Activated CD8-positive, alpha-beta T cell treated with anti-CD3 and anti-CD28 coated beads for 36 hours (primary cell): ENCODE data around the gene SOHLH1. TPM values are rescaled to one million over a fixed set of nuclear protein-coding genes. Genes with fewer than 3 reads are reported as not detected.

ENCODE experiments used
- ATAC-seq: fragments of 200-7000 bp; cut with Tn5 transposase; one replicate; pipeline ENCODE4 v1.10.0; 2021; ENCODE audit warnings: mild to moderate bottlenecking, moderate library complexity
- CTCF ChIA-PET: fragments of 350-600 bp; sonication (Branson Sonifier 250); formaldehyde crosslinking; loops from one replicate; lab custom pipeline; 2021; ENCODE audit warnings: antibody characterized with exemption; lab: Charles Lee
- POLR2A ChIA-PET: fragments of 350-600 bp; sonication (Branson Sonifier 250); formaldehyde crosslinking; loops from one replicate; lab custom pipeline; 2021; ENCODE audit warnings: antibody characterized with exemption; lab: Charles Lee
- DNase-seq: peaks from one replicate; pipeline ENCODE4 v3.0.0-alpha.2; 2020
- H3K27ac Mint-ChIP-seq: one replicate; pipeline ENCODE4 v1.8.0; 2021; ENCODE audit warnings: mild to moderate bottlenecking, mixed read lengths
- H3K27me3 Mint-ChIP-seq: one replicate; pipeline ENCODE4 v1.8.0; 2021; ENCODE audit warnings: mixed read lengths
- H3K36me3 Mint-ChIP-seq: one replicate; pipeline ENCODE4 v1.8.0; 2021; ENCODE audit warnings: low read depth, mixed read lengths
- H3K4me1 Mint-ChIP-seq: one replicate; pipeline ENCODE4 v1.8.0; 2021; ENCODE audit warnings: low read depth, mixed read lengths
- H3K4me3 Mint-ChIP-seq: one replicate; pipeline ENCODE4 v1.8.0; 2021; ENCODE audit warnings: mild to moderate bottlenecking, moderate library complexity, mixed read lengths
- H3K9me3 Mint-ChIP-seq: one replicate; pipeline ENCODE4 v1.8.0; 2021; ENCODE audit warnings: mixed read lengths
- intact Hi-C: fragments of 100-400 bp; cut with micrococcal nuclease; formaldehyde crosslinking; loops from one replicate; pipeline ENCODE4 v1.10.0; 2022
- total RNA-seq, 2 experiments: library from RNA; stranded (reverse); gene quantifications; one replicate each; pipeline ENCODE4 v1.2.3, GENCODE V29; 2021
- TF ChIP-seq, protein P1 (sequence below): fragments of 200-600 bp; IDR thresholded peaks from one replicate; pipeline ENCODE4 v1.8.0; 2022; ENCODE audit warnings: antibody characterized with exemption, mild to moderate bottlenecking

Gene SOHLH1
- total RNA-seq, 2 experiments from 2014 or later: not detected

DNA sequence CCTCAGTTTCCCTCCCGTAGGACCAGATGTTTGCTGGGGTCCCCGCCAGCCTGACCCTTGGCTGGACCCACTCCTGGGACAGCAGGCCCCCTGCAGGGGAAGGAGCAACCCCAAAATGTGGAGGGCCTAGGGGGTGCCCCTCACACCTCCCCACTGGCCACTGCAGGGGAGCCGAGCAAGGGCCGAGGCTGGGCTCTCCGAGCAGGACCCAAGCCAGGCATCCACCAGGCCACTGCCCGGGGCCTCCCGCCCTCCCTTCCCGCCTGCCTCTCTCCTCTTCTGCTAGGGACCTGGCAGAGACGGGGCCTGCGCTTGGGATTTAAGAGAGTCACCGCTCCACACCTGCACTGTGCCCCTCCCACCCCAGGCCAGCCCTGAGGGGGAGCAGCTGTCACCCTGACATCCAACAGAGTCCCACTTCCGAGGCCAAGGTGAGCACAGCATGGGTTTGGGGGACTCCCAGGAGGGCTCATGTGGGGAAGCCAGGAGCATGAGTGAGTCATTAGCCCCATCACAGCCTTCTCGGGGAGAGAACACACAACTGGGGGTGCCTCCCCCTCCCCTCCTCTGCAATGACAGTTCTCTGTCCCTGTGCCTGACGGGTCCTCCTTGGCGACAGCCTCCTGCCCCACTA is 15.8 kb downstream of the SOHLH1 start:
- Mint-ChIP-seq H3K27ac (no peak overlapping the region), H3K36me3 (no peaks in the 10 kb centered on the region), H3K9me3 (no peaks in the 10 kb centered on the region), H3K4me1 (no peaks in the 10 kb centered on the region), H3K27me3 (peaks cover 3% of the 10 kb centered on the region), H3K4me3 (no peak overlapping the region)
- TF ChIP-seq, protein P1, sequence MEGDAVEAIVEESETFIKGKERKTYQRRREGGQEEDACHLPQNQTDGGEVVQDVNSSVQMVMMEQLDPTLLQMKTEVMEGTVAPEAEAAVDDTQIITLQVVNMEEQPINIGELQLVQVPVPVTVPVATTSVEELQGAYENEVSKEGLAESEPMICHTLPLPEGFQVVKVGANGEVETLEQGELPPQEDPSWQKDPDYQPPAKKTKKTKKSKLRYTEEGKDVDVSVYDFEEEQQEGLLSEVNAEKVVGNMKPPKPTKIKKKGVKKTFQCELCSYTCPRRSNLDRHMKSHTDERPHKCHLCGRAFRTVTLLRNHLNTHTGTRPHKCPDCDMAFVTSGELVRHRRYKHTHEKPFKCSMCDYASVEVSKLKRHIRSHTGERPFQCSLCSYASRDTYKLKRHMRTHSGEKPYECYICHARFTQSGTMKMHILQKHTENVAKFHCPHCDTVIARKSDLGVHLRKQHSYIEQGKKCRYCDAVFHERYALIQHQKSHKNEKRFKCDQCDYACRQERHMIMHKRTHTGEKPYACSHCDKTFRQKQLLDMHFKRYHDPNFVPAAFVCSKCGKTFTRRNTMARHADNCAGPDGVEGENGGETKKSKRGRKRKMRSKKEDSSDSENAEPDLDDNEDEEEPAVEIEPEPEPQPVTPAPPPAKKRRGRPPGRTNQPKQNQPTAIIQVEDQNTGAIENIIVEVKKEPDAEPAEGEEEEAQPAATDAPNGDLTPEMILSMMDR: no peak
- ATAC-seq (no peak), DNase-seq (no peak)
- intact Hi-C loops: no loop called here
- ChIA-PET POLR2A (no interaction called here), CTCF (no interaction called here)

DNA sequence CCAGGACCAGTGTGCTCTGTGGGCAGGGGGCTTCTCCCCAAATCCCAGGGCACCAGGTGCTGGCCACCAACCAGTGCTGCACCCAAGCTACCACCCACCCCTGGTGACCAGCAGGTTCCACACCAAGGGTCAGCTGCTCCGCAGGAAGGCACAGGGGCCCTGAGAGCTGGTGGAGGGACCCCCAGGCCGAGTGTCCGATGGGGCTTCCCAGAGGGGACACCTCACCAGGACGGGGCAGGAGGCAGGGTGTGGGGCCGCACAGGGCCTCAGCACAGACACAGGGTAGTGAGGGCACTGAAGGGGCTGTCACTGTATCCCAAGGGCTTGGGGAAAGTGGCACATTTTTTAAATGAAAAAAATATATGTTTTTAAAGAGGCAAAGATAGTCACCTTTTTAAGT is 18.1 kb downstream of the SOHLH1 start:
- Mint-ChIP-seq H3K4me3 (no peak overlapping the region), H3K27ac (no peak overlapping the region), H3K4me1 (no peaks in the 10 kb centered on the region), H3K36me3 (no peaks in the 10 kb centered on the region), H3K27me3 (peaks cover 3% of the 10 kb centered on the region), H3K9me3 (no peaks in the 10 kb centered on the region)
- ChIA-PET CTCF (no interaction called here), POLR2A (no interaction called here)
- DNase-seq: no peak
- no peak for ATAC-seq
- TF ChIP-seq, protein P1: no peak
- intact Hi-C loops: no loop called here

DNA sequence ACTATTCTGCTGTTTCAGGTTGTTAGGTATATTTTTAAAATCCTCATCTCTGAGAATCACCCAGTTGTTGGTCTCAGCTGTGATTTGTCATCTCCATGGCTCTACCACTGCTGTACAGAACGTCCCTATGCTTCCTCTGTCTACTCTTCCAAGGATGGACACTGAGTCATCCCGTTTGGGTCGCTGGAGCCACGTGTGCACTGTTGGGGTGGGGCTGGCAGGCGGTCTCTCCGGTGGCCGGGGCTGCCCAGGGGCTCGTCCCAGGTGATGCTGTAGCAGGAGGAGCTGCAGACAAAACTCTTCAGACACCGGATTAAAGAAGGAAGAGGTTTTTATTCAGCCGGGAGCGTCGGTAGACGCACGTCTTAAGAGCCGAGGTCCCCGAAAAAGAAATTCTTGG is 19.2 kb downstream of the SOHLH1 start:
- Mint-ChIP-seq H3K4me1 (no peaks in the 10 kb centered on the region), H3K27me3 (peaks cover 3% of the 10 kb centered on the region), H3K36me3 (no peaks in the 10 kb centered on the region), H3K9me3 (no peaks in the 10 kb centered on the region), H3K27ac (no peak overlapping the region), H3K4me3 (no peak overlapping the region)
- CTCF ChIA-PET: no interaction called here
- no peak for DNase-seq
- no peak for ATAC-seq
- POLR2A ChIA-PET: no interaction called here
- intact Hi-C loops: no loop called here
- TF ChIP-seq, protein P1: no peak

DNA sequence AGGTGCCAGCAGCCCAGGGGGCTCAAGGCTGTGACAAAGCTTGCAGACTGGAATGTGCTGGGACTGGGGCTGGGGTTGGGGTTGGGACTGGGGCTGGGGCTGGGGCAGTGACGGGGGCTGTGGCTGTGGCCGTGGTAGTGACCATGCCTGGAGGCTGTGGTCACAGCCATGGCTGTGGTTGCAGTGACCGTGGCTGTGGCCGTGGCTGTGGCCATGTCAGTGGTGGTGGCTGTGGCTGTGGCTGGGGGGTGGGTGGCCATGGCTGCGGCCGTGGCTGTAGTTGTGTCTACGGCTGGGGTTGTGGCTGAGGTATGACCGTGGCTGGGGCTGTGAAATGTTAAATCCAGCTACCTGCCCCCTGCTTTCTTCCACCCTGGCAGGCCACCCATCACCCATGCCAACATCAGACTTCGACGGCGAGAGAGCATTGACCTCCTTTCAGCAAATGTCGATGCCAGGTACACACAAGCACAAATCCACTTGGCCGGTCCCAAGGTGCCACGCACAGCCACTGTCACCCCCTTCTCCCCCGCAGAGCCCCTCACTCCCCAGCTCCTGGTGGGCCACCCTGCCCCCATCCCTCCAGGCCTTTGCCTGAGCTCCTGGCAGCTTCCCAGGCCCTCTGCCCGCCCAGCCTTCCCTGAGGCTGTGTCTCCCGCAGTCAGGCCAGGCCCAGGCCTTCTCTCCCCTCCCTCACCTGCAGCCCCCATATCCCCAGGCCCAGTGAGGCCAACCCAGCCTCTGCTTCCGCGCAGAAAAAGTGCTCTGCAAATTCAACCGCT is 20.9 kb downstream of the SOHLH1 start:
- H3K36me3 Mint-ChIP-seq: no peaks in the 10 kb centered on the region
- ATAC-seq (no peak), DNase-seq (no peak)
- ChIA-PET CTCF (no interaction called here), POLR2A (no interaction called here)
- intact Hi-C loops: no loop called here
- H3K4me3 Mint-ChIP-seq: no peak overlapping the region
- H3K4me1 Mint-ChIP-seq: no peaks in the 10 kb centered on the region
- no peak overlapping the region for H3K27ac Mint-ChIP-seq
- peaks cover 3% of the 10 kb centered on the region for H3K27me3 Mint-ChIP-seq
- TF ChIP-seq, protein P1: no peak
- H3K9me3 Mint-ChIP-seq: no peaks in the 10 kb centered on the region

DNA sequence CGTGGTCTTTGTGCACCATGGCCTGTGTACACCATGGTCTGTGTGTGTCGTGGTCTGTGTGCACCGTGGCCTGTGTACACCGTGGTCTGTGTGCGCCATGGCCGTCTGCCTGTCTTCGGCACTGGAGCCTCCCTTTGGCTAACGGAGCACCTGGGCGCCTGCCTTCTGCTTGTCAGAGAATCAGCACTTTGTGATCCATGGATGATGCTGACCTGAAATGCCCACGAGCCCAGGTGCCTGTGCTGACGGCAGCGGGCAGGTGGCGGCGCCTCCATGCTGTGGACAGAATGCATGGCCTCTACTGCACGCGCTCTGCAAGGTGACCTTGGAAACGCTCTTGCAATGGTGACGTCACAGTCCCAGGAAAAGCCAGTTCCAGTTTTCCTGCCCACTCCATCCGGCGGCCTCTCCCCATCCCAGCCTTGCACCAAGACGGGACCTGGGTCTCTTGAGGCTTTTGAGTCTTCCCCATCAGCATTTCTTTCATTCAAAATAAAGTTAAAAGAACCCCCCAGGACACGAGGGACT is 21.6 kb downstream of the SOHLH1 start:
- DNase-seq (no peak), ATAC-seq (no peak)
- Mint-ChIP-seq H3K27ac (no peak overlapping the region), H3K4me1 (no peaks in the 10 kb centered on the region), H3K9me3 (no peaks in the 10 kb centered on the region), H3K36me3 (no peaks in the 10 kb centered on the region), H3K4me3 (no peak overlapping the region), H3K27me3 (peaks cover 1% of the 10 kb centered on the region)
- POLR2A ChIA-PET: no interaction called here
- intact Hi-C loops: no loop called here
- CTCF ChIA-PET: no interaction called here
- TF ChIP-seq, protein P1: no peak
